Gastrocnemius medialis (tissue), 4 donors: Measurements from ENCODE around the gene R3HDM2.

ENCODE experiments used
- CTCF ChIP-seq, 5 experiments: fragments of 450-650 bp in 3 of 5; fragments of 200-600 bp in 2 of 5; sonication (generic) in 2 of 5; IDR thresholded peaks in 4 of 5; conservative IDR thresholded peaks in 1 of 5; 1 replicate in 4 of 5; 2 replicates in 1 of 5; pipeline ENCODE4 v1.5.1; 2016 to 2019; ENCODE audit warnings: antibody characterized with exemption in 5 of 5, mild to moderate bottlenecking in 3 of 5, moderate library complexity in 3 of 5
- POLR2A ChIP-seq, 2 donors: fragments of 450-650 bp; IDR thresholded peaks; one replicate each; pipeline ENCODE4 v1.6.1; 2017; ENCODE audit warnings: antibody characterized with exemption in 2 of 2, mild to moderate bottlenecking in 2 of 2, moderate library complexity in 2 of 2

DNA sequence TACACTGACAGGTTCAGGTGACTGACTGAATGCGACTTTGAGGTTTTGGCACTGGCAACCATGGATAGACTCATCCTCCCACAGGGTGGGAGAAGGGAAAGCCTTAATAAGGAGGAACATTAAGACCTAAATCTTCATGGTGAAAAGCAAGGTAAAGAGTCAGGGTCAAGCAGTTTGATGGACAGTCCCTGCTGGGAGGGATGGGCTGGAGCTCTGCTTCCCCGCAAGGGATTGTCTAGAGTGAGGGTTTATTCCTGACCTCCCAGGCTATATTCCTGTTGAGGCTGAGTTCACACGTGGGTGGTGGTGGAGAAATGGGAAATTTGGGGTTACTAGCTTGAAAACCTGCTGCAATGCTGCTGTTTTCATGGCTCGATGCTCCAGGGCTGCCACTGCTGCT, 170.5 kb downstream of the R3HDM2 start:
- peak in 1 of 5 experiments; percentile 8 for TF ChIP-seq CTCF (IDR thresholded peaks at IDR 0.05 in 4 of 5, conservative IDR thresholded peaks at IDR 0.05 in 1 of 5)
- no peak for TF ChIP-seq POLR2A (IDR thresholded peaks at IDR 0.05)
